Muscle layer of duodenum (tissue), 2 donors: ENCODE data around the gene PRDM5.
"Not testable (repeated sequence)": the region's sequence is repeated elsewhere in the genome, so short reads cannot be mapped to it uniquely, and the experiment has no call there.

Source experiments
- H3K27ac ChIP-seq: one replicate; pipeline ENCODE4 v1.7.0; 2013; ENCODE audit warnings: mild to moderate bottlenecking, low read length
- H3K27me3 ChIP-seq: one replicate; pipeline ENCODE4 v1.7.0; 2013; ENCODE audit warnings: low read depth, mild to moderate bottlenecking, control low read depth, low read length
- H3K36me3 ChIP-seq, 2 donors: one replicate each; pipeline ENCODE4 v1.7.0; 2013; ENCODE audit warnings: low read length in 2 of 2, control low read depth in 1 of 2, mild to moderate bottlenecking in 1 of 2; ENCODE audit not compliant: insufficient read depth in 2 of 2, control insufficient read depth in 1 of 2
- H3K4me1 ChIP-seq, 2 donors: one replicate each; pipeline ENCODE4 v1.7.0; 2013; ENCODE audit warnings: low read length in 2 of 2, mild to moderate bottlenecking in 2 of 2, control low read depth in 1 of 2, moderate library complexity in 1 of 2; ENCODE audit not compliant: insufficient read depth in 2 of 2, control insufficient read depth in 1 of 2
- H3K4me3 ChIP-seq, 2 donors: one replicate each; pipeline ENCODE4 v1.7.0; 2013; ENCODE audit warnings: low read length in 2 of 2, low read depth in 1 of 2, mild to moderate bottlenecking in 1 of 2
- H3K9me3 ChIP-seq, 2 donors: one replicate each; pipeline ENCODE4 v1.7.0; 2013; ENCODE audit warnings: low read length in 2 of 2, control low read depth in 1 of 2, mild to moderate bottlenecking in 1 of 2; ENCODE audit not compliant: control insufficient read depth in 1 of 2
- donor health status: healthy.

Gene PRDM5

GRCh38 chr4:120750152-120750525, 172.4 kb downstream of the PRDM5 start:
- no peak overlapping the region for H3K4me3 ChIP-seq
- H3K27ac ChIP-seq, result no peak overlapping the region
- H3K9me3 ChIP-seq, result peaks cover 0 to 3% of the 10 kb centered on the region in 2 donors
- peaks cover 0 to 29% of the 10 kb centered on the region in 2 donors for H3K36me3 ChIP-seq
- no peaks in the 10 kb centered on the region for H3K27me3 ChIP-seq
- no peaks in the 10 kb centered on the region for H3K4me1 ChIP-seq

- Histone ChIP-seq H3K27ac (no peak overlapping the region), H3K27me3 (no peaks in the 10 kb centered on the region), H3K9me3 (peaks cover 0 to 3% of the 10 kb centered on the region in 2 donors), H3K4me1 (no peaks in the 10 kb centered on the region), H3K4me3 (no peak overlapping the region), H3K36me3 (peaks cover 0 to 29% of the 10 kb centered on the region in 2 donors)
Measured at GRCh38 chr4:120749445-120750151, 172.9 kb downstream of the PRDM5 start.

DNA sequence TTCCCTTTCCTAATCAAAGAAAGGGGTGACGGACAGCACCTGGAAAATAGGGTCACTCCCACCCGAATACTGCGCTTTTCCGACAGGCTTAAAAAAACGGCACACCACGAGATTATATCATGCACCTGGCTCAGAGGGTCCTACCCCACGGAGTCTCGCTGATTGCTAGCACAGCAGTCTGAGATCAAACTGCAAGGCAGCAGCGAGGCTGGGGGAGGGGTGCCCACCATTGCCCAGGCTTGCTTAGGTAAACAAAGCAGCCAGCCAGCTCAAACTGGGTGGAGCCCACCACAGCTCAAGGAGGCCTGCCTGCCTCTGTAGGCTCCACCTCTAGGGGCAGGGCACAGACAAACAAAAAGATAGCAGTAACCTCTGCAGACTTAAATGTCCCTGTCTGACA, 180.9 kb downstream of the PRDM5 start:
- H3K36me3 ChIP-seq, H3K27me3 ChIP-seq, H3K9me3 ChIP-seq, H3K27ac ChIP-seq, H3K4me3 ChIP-seq, H3K4me1 ChIP-seq: not testable (repeated sequence)

DNA sequence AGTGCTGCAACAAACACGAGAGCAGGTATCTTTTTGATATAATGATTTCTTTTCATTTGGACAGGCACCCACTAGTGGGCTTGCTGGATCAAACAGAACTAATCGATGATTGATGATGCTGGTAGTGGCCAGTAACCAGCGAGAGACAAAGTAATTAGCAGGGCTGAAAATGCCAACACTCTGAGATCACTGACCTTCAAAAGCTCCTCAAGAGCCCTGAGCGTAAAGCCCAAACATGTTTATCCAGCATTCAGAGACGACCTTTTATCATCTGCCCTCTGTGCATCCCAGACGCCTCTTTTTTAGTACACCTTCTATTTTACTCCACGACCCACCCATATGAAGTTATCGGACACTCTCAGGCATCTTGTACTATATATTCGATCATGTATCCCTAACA, 186.2 kb downstream of the PRDM5 start:
- H3K36me3 ChIP-seq, result no peaks in the 10 kb centered on the region
- no peaks in the 10 kb centered on the region for H3K4me1 ChIP-seq
- no peaks in the 10 kb centered on the region for H3K9me3 ChIP-seq
- no peak overlapping the region for H3K4me3 ChIP-seq
- no peaks in the 10 kb centered on the region for H3K27me3 ChIP-seq
- H3K27ac ChIP-seq, result no peak overlapping the region

GRCh38 chr4:120733968-120734367, 188.6 kb downstream of the PRDM5 start:
- H3K27ac ChIP-seq, result no peak overlapping the region
- no peaks in the 10 kb centered on the region for H3K4me1 ChIP-seq
- no peaks in the 10 kb centered on the region for H3K36me3 ChIP-seq
- no peaks in the 10 kb centered on the region for H3K27me3 ChIP-seq
- H3K9me3 ChIP-seq, result no peaks in the 10 kb centered on the region
- H3K4me3 ChIP-seq, result no peak overlapping the region

GRCh38 chr4:120733054-120733453, 189.5 kb downstream of the PRDM5 start:
- H3K4me1 ChIP-seq, result no peaks in the 10 kb centered on the region

GRCh38 chr4:120731561-120731960, 191.0 kb downstream of the PRDM5 start:
- Histone ChIP-seq H3K36me3 (no peaks in the 10 kb centered on the region), H3K4me1 (no peaks in the 10 kb centered on the region), H3K27ac (no peak overlapping the region), H3K27me3 (no peaks in the 10 kb centered on the region), H3K4me3 (no peak overlapping the region), H3K9me3 (no peaks in the 10 kb centered on the region)

More at GRCh38 chr4:120733054-120733453, 189.5 kb downstream of the PRDM5 start:
- H3K36me3 ChIP-seq, result no peaks in the 10 kb centered on the region
- no peak overlapping the region for H3K4me3 ChIP-seq
- H3K9me3 ChIP-seq, result no peaks in the 10 kb centered on the region
- H3K27me3 ChIP-seq, result no peaks in the 10 kb centered on the region
- H3K27ac ChIP-seq, result no peak overlapping the region

- Histone ChIP-seq H3K27me3 (no peaks in the 10 kb centered on the region), H3K4me3 (no peak overlapping the region), H3K4me1 (no peaks in the 10 kb centered on the region), H3K9me3 (no peaks in the 10 kb centered on the region), H3K36me3 (no peaks in the 10 kb centered on the region), H3K27ac (no peak overlapping the region)
Measured at GRCh38 chr4:120730777-120731320, 191.7 kb downstream of the PRDM5 start.

DNA sequence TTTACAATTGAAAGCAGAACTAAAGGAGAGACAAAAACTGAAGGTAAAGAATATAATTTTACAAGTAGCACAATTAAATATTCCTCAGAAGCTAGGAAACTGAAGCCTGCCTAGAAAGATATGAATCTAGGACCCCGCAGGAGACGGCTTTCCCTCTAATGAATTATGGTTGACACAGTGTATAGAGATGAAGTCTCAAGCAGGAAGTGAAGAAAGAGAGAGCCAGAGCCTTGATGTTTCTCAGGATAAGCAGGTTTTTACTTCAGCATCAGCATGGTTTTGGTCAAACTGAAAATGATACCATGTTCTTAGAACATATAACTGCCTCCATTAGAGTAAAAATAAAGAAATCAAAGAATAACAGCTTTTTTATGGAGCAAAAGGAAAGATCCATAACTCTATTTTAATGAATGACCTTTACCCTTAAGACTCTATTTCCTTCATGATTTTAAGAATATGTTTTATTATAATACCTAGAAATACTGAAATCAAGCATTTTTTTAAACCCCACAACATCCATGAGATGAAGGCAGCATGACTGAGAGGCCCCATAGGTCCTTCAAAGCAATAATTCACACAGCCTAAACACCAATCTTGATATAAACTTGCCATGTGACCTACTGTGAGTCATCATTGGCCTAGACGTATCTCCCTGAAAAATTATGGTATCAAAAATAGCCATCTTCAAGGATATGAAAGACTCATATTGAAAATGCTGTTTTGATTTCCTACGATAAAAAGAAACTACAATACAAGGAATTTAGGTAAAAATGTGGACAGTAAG, 193.4 kb downstream of the PRDM5 start:
- Histone ChIP-seq H3K9me3 (no peaks in the 10 kb centered on the region), H3K27me3 (no peaks in the 10 kb centered on the region), H3K36me3 (no peaks in the 10 kb centered on the region), H3K4me1 (peaks cover 0 to 3% of the 10 kb centered on the region in 2 donors), H3K4me3 (no peak overlapping the region), H3K27ac (no peak overlapping the region)

- no peaks in the 10 kb centered on the region for H3K9me3 ChIP-seq
- no peaks in the 10 kb centered on the region for H3K36me3 ChIP-seq
- no peak overlapping the region for H3K27ac ChIP-seq
- no peaks in the 10 kb centered on the region for H3K27me3 ChIP-seq
- peaks cover 0 to 4% of the 10 kb centered on the region in 2 donors for H3K4me1 ChIP-seq
- no peak overlapping the region for H3K4me3 ChIP-seq
Measured at GRCh38 chr4:120725639-120726580, 196.6 kb downstream of the PRDM5 start.

- Histone ChIP-seq H3K4me3 (no peak overlapping the region), H3K27me3 (no peaks in the 10 kb centered on the region), H3K27ac (no peak overlapping the region), H3K36me3 (no peaks in the 10 kb centered on the region), H3K9me3 (no peaks in the 10 kb centered on the region), H3K4me1 (peaks cover 0 to 11% of the 10 kb centered on the region in 2 donors)
Measured at GRCh38 chr4:120724656-120725055, 197.9 kb downstream of the PRDM5 start.
